IPS DF 4.7 (cell line): Measurements from ENCODE around the gene ZSCAN12.
"Not testable (repeated sequence)": the region's sequence is repeated elsewhere in the genome, so short reads cannot be mapped to it uniquely, and the experiment has no call there.

Experiments
- DNase-seq: peaks from one replicate; pipeline ENCODE4 v3.0.0-alpha.2; 2013; ENCODE audit warnings: low spot score; ENCODE audit errors: extremely low read depth

The ZSCAN12 gene

GRCh38 chr6:28399350-28400121 lies at the start of gene ZSCAN12:
ZSCAN12 (minus strand) TSS chr6:28399747; CDS start chr6:28398405, 1,342 bp downstream.
- peak; percentile 56 for DNase-seq

- no peak for DNase-seq
Measured at GRCh38 chr6:28449056-28449455, 49.5 kb upstream of the ZSCAN12 start.

GRCh38 chr6:28447512-28447906 lies 48.0 kb upstream of the ZSCAN12 start:
- not testable (repeated sequence) for DNase-seq

GRCh38 chr6:28446818-28447511 lies 47.4 kb upstream of the ZSCAN12 start:
- DNase-seq, result no peak

- not testable (repeated sequence) for DNase-seq
Measured at GRCh38 chr6:28444759-28445158, 45.2 kb upstream of the ZSCAN12 start.

- peak; percentile 72 for DNase-seq
Measured at GRCh38 chr6:28443112-28443773, 43.7 kb upstream of the ZSCAN12 start, which contains the start of gene ZSCAN23. ZSCAN23 (minus strand) TSS chr6:28443491; CDS start chr6:28436266, 7,225 bp downstream.

- no peak for DNase-seq
Measured at GRCh38 chr6:28442586-28442985, 43.0 kb upstream of the ZSCAN12 start.

- DNase-seq, result no peak
Measured at GRCh38 chr6:28436404-28436803, 36.9 kb upstream of the ZSCAN12 start.

- no peak for DNase-seq
Measured at GRCh38 chr6:28433119-28433518, 33.6 kb upstream of the ZSCAN12 start.

GRCh38 chr6:28429781-28430180 lies 30.2 kb upstream of the ZSCAN12 start:
- no peak for DNase-seq

- no peak for DNase-seq
Measured at GRCh38 chr6:28425944-28426541, 26.5 kb upstream of the ZSCAN12 start.

GRCh38 chr6:28424163-28424562 lies 24.6 kb upstream of the ZSCAN12 start:
- no peak for DNase-seq

- no peak for DNase-seq
Measured at GRCh38 chr6:28423546-28423945, 24.0 kb upstream of the ZSCAN12 start.

GRCh38 chr6:28413681-28414080 lies 14.1 kb upstream of the ZSCAN12 start:
- no peak for DNase-seq

GRCh38 chr6:28410767-28411166 lies 11.2 kb upstream of the ZSCAN12 start:
- no peak for DNase-seq

- no peak for DNase-seq
Measured at GRCh38 chr6:28408076-28408802, 8.7 kb upstream of the ZSCAN12 start.

- DNase-seq, result no peak
Measured at GRCh38 chr6:28407401-28407800, 7.9 kb upstream of the ZSCAN12 start.

- not testable (repeated sequence) for DNase-seq
Measured at GRCh38 chr6:28403923-28404322, 4.4 kb upstream of the ZSCAN12 start.

- no peak for DNase-seq
Measured at GRCh38 chr6:28402197-28402596, 2.6 kb upstream of the ZSCAN12 start.

- no peak for DNase-seq
Measured at GRCh38 chr6:28401172-28401571, 1.6 kb upstream of the ZSCAN12 start.

- DNase-seq, result no peak
Measured at GRCh38 chr6:28400122-28400451, 540 bp upstream of the ZSCAN12 start.
